T-helper 1 cell treated with Interleukin-12 subunit alpha and Interleukin-12 subunit beta and Interleukin-4 antibody, amounts not matched to agents 30 μg/mL and 1 μg/mL, for 36 hours (primary cell): ENCODE measurements around the gene MOGAT3.
"Not testable (repeated sequence)": the region's sequence is repeated elsewhere in the genome, so short reads cannot be mapped to it uniquely, and the experiment has no call there.

ENCODE experiments used
- H3K27ac Mint-ChIP-seq: one replicate; pipeline ENCODE4 v1.8.0; 2021; ENCODE audit warnings: mild to moderate bottlenecking, mixed read lengths
- H3K27me3 Mint-ChIP-seq: one replicate; pipeline ENCODE4 v1.8.0; 2021; ENCODE audit warnings: low read depth, mixed read lengths
- H3K36me3 Mint-ChIP-seq: one replicate; pipeline ENCODE4 v1.8.0; 2021; ENCODE audit warnings: low read depth, mixed read lengths
- H3K4me1 Mint-ChIP-seq: one replicate; pipeline ENCODE4 v1.8.0; 2021; ENCODE audit warnings: low read depth, mixed read lengths
- H3K4me3 Mint-ChIP-seq: one replicate; pipeline ENCODE4 v1.8.0; 2021; ENCODE audit warnings: mild to moderate bottlenecking, moderate library complexity, mixed read lengths
- H3K9me3 Mint-ChIP-seq: one replicate; pipeline ENCODE4 v1.8.0; 2021; ENCODE audit warnings: mixed read lengths

The MOGAT3 gene

DNA sequence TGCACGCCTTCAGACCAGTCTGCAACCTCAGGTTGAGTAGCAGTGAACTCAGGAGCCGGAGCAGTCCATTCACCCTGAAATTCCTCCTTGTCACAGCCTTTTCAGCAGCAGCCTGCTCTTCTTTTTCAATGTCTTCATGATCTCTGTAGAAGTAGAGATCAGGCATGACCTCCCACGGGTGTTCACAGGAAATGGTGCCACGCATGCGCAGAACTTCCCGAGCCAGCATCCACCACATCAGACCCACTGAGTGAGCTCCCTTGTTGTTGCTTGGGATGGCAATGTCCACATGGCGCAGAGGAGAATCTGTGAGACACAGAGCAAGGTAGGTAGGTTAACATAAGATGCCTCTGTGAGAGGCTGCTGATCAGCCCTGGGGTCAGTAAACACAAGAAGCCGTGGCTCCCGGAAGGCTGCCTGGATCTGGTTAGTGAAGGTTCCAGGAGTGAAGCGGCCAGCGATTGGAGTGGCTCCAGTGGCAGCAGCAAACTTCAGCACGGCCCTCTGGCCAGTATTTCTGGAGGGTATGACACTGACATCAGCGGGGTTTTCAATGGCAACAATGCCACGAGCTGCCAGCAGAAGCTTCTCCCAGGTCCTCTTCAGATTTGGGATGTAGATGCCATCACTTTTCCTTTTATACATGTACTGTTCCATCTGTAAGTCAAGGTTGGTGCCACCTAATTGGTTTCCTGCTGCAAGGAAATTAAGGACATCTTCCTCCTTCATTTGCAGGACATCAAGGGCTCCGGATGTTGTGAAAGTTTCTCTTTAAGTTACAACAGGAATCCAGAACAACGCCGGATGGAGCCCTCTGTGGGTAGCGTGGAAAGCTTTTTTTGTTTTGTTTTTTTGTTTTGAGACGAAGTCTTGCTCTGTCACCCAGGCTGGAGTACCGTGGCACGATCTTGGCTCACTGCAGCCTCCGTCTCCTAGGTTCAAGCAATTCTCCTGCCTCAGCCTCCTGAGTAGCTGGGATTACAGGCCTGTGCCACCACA, 3.2 kb upstream of the MOGAT3 start:
- H3K4me3 Mint-ChIP-seq: peak overlapping the region; percentile 73
- H3K9me3 Mint-ChIP-seq, H3K4me1 Mint-ChIP-seq: not testable (repeated sequence)
- peak overlapping the region; percentile 84 for H3K27ac Mint-ChIP-seq
- H3K27me3 Mint-ChIP-seq: peaks cover 39% of the 10 kb centered on the region
- H3K36me3 Mint-ChIP-seq: peaks cover 13% of the 10 kb centered on the region

DNA sequence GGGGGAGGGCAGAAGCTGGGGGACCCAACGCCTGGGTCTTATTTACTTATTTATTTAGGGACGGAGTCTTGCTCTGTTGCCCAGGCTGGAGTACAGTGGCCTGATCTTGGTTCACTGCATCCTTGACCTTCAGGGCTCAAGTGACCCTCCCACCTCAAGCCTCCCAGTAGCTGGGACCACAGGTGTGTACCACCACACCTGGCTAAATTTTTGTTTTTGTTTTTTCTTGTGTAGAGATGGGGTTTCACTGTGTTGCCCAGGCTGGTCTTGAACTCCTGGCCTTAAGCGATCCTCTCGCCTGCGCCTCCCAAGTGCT, 1.7 kb upstream of the MOGAT3 start:
- Mint-ChIP-seq H3K4me1 (peaks cover 3% of the 10 kb centered on the region), H3K4me3 (no peak overlapping the region), H3K36me3 (peaks cover 7% of the 10 kb centered on the region), H3K9me3 (no peaks in the 10 kb centered on the region), H3K27ac (no peak overlapping the region), H3K27me3 (peaks cover 39% of the 10 kb centered on the region)

DNA sequence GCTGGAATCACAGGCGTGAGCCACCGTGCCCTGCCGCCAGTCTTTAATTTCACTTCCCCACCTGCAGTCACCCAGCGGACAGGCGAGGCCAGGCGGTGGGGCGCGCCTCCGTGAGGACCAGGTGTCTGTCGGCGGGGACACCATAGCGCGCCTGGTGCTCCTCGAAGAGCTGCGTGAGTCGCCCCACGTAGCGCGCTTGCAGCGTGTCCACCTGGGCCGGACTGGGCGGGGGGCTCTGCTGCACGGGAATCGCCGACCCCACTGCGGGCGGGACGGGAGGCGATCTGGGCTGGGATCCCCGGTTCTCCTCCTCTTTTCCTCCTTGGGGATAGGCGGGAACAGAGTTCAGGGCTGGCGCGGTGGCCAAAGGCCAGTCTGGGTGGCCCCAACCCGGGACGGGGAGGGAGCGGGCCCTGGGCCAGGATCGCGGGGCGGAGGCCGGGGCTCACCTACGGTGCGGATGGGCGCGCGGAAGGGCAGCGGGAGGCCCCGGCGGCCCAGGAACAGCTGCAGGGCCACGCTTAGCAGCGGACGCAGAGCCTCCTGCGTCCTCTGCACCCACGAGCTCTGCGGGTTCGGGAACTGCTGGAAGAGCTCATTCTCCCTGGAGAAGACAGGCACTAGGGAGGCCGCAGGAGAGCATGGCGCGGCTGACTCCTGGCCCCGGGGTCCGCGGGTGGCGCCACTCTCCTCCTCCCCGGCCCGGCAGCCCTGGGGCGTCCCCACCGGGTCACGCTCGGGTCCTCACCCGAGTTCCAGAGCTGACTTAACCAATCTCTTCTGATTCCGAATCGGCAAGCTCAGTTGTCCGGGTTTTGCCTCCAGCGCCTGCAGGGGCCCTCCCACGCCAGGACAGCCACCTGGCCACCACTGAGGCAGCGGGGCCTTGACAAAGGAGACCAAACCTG, 1.1 kb upstream of the MOGAT3 start:
- H3K36me3 Mint-ChIP-seq: peaks cover 7% of the 10 kb centered on the region
- peaks cover 3% of the 10 kb centered on the region for H3K4me1 Mint-ChIP-seq
- H3K27me3 Mint-ChIP-seq: peaks cover 39% of the 10 kb centered on the region
- no peak overlapping the region for H3K27ac Mint-ChIP-seq
- H3K9me3 Mint-ChIP-seq: no peaks in the 10 kb centered on the region
- H3K4me3 Mint-ChIP-seq: no peak overlapping the region

DNA sequence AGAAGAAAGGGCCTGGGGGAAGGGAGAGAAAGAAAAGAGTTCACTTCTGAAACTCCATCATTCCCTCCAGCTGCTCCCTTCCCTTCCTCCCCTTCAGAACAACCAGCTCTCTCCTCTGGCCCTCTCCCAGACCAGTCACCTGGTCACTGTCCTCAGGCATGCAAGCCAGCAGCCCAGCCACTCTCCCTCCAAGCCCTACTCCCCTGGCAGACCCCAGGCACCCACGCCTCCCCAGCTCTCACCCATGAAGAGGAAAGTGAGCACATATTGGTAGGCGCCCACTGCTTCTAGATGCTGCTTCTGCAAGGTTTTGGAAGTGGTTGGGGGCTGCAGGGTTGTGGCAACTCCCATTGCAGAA, 353 bp downstream of the MOGAT3 start:
- peaks cover 39% of the 10 kb centered on the region for H3K27me3 Mint-ChIP-seq
- no peak overlapping the region for H3K4me3 Mint-ChIP-seq
- H3K4me1 Mint-ChIP-seq: peaks cover 3% of the 10 kb centered on the region
- no peaks in the 10 kb centered on the region for H3K9me3 Mint-ChIP-seq
- no peak overlapping the region for H3K27ac Mint-ChIP-seq
- H3K36me3 Mint-ChIP-seq: no peaks in the 10 kb centered on the region

DNA sequence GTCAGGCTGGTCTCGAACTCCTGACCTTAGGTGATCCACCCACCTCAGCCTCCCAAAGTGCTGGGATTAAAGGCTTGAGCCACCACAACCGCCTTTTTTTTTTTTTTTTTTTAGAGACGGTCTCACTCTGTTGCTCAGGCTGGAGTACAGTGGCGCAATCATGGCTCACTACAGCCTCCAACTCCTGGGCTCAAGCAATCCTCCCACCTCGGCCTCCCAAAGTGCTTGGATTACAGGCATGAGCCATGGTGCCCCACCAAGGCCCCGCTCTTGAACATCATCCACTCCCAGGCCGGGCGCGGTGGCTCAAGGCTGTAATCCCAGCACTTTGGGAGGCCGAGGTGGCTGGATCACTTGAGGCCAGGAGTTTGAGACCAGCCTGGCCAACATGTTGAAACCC, 1.3 kb downstream of the MOGAT3 start:
- H3K27me3 Mint-ChIP-seq: peaks cover 44% of the 10 kb centered on the region
- H3K27ac Mint-ChIP-seq, H3K4me1 Mint-ChIP-seq, H3K9me3 Mint-ChIP-seq, H3K4me3 Mint-ChIP-seq, H3K36me3 Mint-ChIP-seq: not testable (repeated sequence)

DNA sequence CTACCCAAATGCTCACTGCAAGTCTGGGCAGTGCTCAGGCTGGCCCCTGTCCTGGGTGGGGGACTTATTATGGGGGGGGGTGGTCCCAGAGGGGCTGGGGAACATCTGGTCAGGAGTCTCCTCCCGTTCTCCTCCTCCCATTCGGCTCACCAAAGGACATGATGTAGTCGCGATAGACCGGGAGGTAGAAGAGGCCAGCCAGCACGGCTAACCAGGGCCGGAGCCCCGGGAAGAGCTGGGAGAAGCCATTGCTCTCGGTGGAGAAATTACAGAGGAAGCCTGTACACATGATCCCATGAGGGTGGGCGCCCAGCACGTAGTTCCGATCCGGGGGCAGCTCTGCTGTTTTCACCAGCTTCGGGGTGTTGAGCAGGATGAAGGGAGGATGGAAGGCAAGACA, 2.4 kb downstream of the MOGAT3 start:
- H3K27me3 Mint-ChIP-seq: peaks cover 35% of the 10 kb centered on the region
- no peaks in the 10 kb centered on the region for H3K36me3 Mint-ChIP-seq
- H3K27ac Mint-ChIP-seq: no peak overlapping the region
- no peaks in the 10 kb centered on the region for H3K9me3 Mint-ChIP-seq
- H3K4me1 Mint-ChIP-seq: peaks cover 1% of the 10 kb centered on the region
- H3K4me3 Mint-ChIP-seq: no peak overlapping the region

DNA sequence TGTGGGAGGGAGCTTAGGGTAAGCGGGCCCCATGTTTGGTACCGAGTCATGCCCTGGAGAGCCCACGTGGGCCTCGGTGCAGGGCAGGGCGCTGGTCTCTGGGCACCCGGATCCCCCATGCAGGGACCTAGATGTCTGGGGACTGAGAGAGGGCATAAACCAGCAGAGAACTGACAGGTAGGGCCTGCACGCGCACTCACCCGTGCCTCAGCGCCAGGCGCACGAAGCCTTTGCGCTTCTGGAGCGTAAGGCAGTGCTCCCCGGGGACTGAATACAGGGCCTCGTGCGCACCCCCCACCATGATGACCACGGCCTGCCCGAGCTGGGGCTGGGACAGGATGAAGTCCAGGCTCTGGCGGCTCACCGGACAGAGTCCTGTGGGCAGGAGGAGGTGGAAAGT, 2.8 kb downstream of the MOGAT3 start:
- H3K4me1 Mint-ChIP-seq: peaks cover 1% of the 10 kb centered on the region
- H3K4me3 Mint-ChIP-seq: no peak overlapping the region
- H3K27me3 Mint-ChIP-seq: peaks cover 31% of the 10 kb centered on the region
- no peaks in the 10 kb centered on the region for H3K36me3 Mint-ChIP-seq
- no peaks in the 10 kb centered on the region for H3K9me3 Mint-ChIP-seq
- no peak overlapping the region for H3K27ac Mint-ChIP-seq

DNA sequence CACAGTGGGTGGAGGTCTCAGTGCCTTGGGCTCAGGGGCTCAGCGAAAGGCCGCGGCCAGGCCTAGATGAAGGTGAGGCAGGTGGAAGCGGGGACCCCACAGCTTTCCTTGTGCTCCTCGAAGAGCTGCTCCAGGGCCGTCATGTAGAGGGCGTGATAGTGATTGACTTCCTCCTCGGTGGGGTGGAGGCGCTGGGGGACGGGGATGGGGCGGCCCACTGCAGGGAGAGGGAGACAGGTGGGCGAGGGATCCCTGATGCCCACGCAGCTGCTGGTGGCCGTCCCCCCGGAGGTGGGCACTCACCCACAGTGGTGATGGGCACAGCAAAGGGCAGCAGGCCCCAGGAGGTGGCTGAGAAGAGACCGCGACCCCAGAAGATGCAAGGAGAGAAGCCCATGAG, 5.0 kb downstream of the MOGAT3 start:
- no peak overlapping the region for H3K27ac Mint-ChIP-seq
- no peak overlapping the region for H3K4me3 Mint-ChIP-seq
- peaks cover 2% of the 10 kb centered on the region for H3K4me1 Mint-ChIP-seq
- H3K36me3 Mint-ChIP-seq: no peaks in the 10 kb centered on the region
- peaks cover 18% of the 10 kb centered on the region for H3K27me3 Mint-ChIP-seq
- H3K9me3 Mint-ChIP-seq: no peaks in the 10 kb centered on the region

DNA sequence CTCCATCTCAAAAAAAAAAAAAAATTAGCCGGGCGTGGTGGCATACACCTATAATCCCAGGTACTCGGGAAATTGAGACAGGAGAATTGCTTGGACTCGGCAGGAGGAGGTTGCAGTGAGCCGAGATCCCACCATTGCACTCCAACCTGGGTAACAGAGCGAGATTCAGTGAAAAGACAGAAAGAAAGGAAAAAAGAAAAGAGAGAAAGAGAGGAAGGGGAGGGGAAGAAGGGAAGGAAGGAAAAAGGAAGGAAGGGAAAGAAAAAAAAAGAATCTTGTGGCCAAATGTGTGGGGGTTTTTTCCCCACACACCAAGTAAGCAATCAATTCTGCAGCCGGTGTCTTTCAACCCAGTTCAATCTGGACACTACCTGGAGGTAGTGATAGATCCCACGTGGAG, 11.7 kb downstream of the MOGAT3 start:
- Mint-ChIP-seq H3K27me3 (peaks cover 18% of the 10 kb centered on the region), H3K4me3 (no peak overlapping the region), H3K4me1 (peaks cover 2% of the 10 kb centered on the region), H3K36me3 (no peaks in the 10 kb centered on the region), H3K27ac (no peak overlapping the region), H3K9me3 (no peaks in the 10 kb centered on the region)

DNA sequence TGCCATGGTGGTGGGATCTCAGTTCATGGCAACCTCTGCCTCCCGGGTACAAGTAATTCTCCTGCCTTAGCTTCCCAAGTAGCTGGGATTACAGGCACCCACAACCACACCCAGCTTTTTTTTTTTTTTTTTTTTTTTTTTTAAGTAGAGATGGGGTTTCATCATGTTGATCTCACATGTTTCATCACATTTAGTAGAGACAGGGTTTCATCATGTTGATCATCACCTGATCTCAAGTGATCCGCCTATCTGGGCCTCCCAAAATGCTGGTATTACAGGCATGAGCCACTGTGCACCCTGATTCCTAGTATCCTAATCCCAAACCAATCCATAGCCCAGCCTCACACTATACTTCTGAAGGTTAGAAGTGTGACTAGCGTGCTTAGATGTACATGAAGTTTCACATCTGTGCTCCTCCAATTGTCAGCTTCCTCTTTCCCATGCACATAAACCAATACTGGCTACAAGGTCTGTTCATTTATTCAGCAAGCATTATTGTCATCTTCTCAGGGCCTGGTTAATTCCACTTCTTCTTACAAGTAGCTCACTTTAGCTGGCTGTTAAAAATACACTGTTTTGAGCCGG, 13.9 kb downstream of the MOGAT3 start:
- peaks cover 24% of the 10 kb centered on the region for H3K27me3 Mint-ChIP-seq
- no peaks in the 10 kb centered on the region for H3K36me3 Mint-ChIP-seq
- no peak overlapping the region for H3K4me3 Mint-ChIP-seq
- H3K4me1 Mint-ChIP-seq: no peaks in the 10 kb centered on the region
- H3K27ac Mint-ChIP-seq: no peak overlapping the region
- H3K9me3 Mint-ChIP-seq: no peaks in the 10 kb centered on the region

DNA sequence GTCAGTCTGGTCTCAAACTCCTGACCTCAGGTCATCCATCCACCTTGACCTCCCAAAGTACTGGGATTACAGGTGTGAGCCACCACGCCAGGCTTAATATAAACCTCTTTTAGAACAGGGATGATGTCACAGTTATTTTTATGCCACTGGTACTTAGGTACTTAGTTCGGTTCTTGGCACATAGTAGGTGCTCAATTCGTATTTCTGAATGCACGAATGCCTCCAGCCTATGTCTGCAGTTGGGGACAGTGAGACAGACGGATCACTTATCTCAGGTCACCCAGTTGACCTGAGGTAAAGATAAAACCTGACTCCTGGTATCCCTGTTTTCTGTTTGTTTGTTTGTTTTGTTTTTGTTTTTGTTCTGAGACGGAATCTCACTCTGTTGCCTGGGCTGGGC, 14.6 kb downstream of the MOGAT3 start:
- peaks cover 26% of the 10 kb centered on the region for H3K27me3 Mint-ChIP-seq
- no peaks in the 10 kb centered on the region for H3K9me3 Mint-ChIP-seq
- no peak overlapping the region for H3K27ac Mint-ChIP-seq
- H3K4me3 Mint-ChIP-seq: no peak overlapping the region
- H3K4me1 Mint-ChIP-seq: no peaks in the 10 kb centered on the region
- H3K36me3 Mint-ChIP-seq: no peaks in the 10 kb centered on the region

DNA sequence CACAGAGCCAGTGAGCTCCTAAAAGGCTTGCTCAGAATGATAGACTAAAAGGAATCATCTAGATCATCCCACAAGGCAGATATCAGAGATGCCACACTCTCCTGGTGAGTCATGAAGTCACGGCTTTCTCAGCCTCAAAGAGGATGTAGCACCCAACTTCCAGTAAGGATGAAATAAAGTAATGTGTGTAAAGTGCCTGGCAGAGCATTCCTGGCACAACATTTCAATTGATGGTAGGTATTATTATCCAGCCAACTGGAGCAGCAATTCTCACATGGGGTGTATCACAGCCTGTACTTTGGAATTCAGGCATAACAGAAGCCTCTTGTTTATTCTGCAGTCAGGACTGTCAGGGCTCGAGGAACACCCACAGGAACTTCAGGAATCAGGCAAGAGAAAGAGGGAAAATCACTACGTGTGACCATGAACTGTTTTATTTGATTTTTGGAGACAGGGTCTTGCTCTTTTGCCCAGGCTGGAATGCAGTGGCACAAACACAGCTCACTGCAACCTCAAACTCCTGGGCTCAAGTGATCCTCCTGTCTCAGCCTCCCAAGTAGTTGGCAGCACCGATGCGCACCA, 15.5 kb downstream of the MOGAT3 start:
- H3K36me3 Mint-ChIP-seq: no peaks in the 10 kb centered on the region
- no peak overlapping the region for H3K4me3 Mint-ChIP-seq
- no peaks in the 10 kb centered on the region for H3K9me3 Mint-ChIP-seq
- H3K27me3 Mint-ChIP-seq: peaks cover 33% of the 10 kb centered on the region
- H3K4me1 Mint-ChIP-seq: peaks cover 3% of the 10 kb centered on the region
- no peak overlapping the region for H3K27ac Mint-ChIP-seq

DNA sequence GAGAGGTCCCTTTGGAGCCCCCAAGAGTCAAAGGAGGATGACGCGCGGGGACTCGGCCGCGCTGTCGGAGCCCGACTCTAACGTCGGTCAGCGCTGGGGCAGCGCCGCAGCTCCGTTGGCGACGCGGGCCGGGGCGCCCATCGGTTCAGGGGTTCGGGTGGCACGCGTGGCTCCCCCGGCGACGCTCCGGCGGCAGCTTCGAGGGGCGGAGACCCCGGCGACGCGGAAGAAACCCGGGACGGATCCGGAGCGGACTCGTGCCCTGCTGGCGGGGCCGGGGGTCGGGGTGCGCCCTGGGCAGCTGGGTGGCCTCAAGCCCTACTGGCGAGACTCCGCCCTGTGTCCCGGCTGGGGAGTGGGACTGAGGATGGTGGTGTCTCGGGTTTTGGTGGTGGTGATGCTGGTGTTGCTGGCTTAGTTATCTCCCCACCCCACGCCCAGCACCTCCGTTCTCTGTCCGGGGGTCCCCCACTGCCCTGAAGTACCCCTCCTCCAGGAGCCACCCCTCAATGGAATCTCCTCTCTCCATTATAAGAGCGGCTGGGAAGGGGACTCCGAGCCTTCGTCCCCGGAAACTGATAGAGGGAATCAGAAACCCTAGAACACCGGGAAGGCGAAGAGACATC, 20.6 kb downstream of the MOGAT3 start, which contains the start of gene NAT16:
Gene NAT16, minus strand, starts transcription at position 164 of the 626 bp plus-strand sequence. CDS start 5,486 bp downstream, outside the sequence.
- Mint-ChIP-seq H3K9me3 (no peaks in the 10 kb centered on the region), H3K4me3 (no peak within 1 kb of the TSS), H3K27ac (no peak within 1 kb of the TSS), H3K27me3 (peaks cover 74% of the 10 kb centered on the region), H3K36me3 (peaks cover 1% of the 10 kb centered on the region), H3K4me1 (peaks cover 4% of the 10 kb centered on the region)

DNA sequence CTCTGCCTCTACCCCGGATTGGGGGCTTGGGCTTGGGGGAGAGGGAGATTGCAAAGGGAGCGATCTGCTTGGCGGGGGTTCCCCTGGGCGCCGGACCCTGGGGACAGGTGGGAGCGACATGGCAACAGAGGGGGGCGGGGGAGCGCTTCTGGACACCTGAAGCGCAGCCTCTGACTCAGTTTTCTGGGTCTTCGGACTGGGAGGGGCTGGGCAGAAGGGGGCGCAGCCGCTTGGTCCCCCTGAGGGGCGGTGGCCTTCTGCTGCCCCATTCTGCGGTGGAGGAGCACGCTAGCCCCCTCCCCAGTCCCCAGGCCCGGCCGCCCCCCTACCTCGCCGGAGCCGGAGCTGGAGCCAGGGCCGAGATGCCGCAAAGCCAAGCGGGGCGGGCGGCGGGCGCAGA, 21.1 kb downstream of the MOGAT3 start:
- H3K4me3 Mint-ChIP-seq: no peak overlapping the region
- no peaks in the 10 kb centered on the region for H3K9me3 Mint-ChIP-seq
- H3K4me1 Mint-ChIP-seq: peaks cover 4% of the 10 kb centered on the region
- H3K27ac Mint-ChIP-seq: no peak overlapping the region
- peaks cover 74% of the 10 kb centered on the region for H3K27me3 Mint-ChIP-seq
- H3K36me3 Mint-ChIP-seq: peaks cover 3% of the 10 kb centered on the region
